ENCODE measurements around the gene GLRA2. TPM values are rescaled to one million over a fixed set of nuclear protein-coding genes. Genes with fewer than 3 reads are reported as not detected.

GLRA2 gene
- 13.6 TPM for total RNA-seq

DNA sequence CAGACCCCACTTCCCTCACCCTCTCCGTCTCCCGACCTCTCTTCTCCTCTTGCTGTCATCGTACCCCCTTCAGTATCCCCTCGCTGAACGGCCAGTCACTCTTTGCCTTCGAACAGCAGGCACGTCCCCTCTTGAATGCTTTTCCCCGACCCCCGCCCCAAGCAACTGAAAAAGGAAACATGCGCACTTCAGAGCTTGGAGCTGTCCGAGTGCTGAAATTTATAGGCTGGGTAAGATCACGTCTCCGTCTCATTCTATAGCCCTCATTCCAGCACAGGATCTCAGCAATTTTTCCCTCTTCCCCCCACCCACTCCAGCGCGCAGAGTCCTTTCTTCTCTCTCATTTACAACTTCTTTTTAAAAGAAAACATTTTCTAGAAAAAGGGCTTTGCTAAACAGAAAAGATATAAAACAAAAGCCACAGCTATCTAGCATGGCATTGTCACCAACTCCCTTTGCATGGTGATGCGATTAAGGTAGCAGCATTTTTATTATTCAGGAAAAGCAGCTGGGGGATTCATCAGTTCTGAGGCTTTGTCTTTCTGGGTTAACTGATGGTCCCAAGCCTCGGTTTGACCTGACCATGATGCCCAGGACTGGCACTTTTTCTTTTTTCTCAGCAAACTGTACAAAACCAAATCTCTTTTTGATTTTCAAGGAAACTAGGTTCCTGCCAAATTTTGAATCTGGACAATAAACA is at the start of gene GLRA2:
Gene GLRA2, plus strand, starts transcription at position 247 of the 700 bp plus-strand sequence. CDS start 522 bp downstream, outside the sequence.

Data from camera-type eye (tissue), 1 donor.